Activated CD4-positive, alpha-beta memory T cell treated with anti-CD3 and anti-CD28 coated beads, Interleukin-2, amount 10 ng/mL, durations not matched to agents 7 days and 5 days (primary cell): Measurements from ENCODE around the gene LRRC25. TPM values are rescaled to one million over a fixed set of nuclear protein-coding genes. Genes with fewer than 3 reads are reported as not detected.

Source experiments
- CTCF ChIA-PET: fragments of 350-600 bp; sonication (Branson Sonifier 250); formaldehyde crosslinking; loops from one replicate; lab custom pipeline; 2021; ENCODE audit warnings: antibody characterized with exemption, inconsistent platforms; lab: Charles Lee
- POLR2A ChIA-PET: fragments of 350-600 bp; sonication (Branson Sonifier 250); formaldehyde crosslinking; loops from one replicate; lab custom pipeline; 2021; ENCODE audit warnings: antibody characterized with exemption; lab: Charles Lee
- DNase-seq: peaks from one replicate; pipeline ENCODE4 v3.0.0-alpha.2; 2020
- H3K27ac Mint-ChIP-seq: one replicate; pipeline ENCODE4 v1.8.0; 2021; ENCODE audit warnings: mild to moderate bottlenecking, mixed read lengths
- H3K27me3 Mint-ChIP-seq: one replicate; pipeline ENCODE4 v1.8.0; 2021; ENCODE audit warnings: mixed read lengths
- H3K36me3 Mint-ChIP-seq: one replicate; pipeline ENCODE4 v1.8.0; 2021; ENCODE audit warnings: low read depth, mixed read lengths
- H3K4me1 Mint-ChIP-seq: one replicate; pipeline ENCODE4 v1.8.0; 2021; ENCODE audit warnings: mixed read lengths
- H3K4me3 Mint-ChIP-seq: one replicate; pipeline ENCODE4 v1.8.0; 2021; ENCODE audit warnings: mild to moderate bottlenecking, mixed read lengths
- H3K9me3 Mint-ChIP-seq: one replicate; pipeline ENCODE4 v1.8.0; 2021; ENCODE audit warnings: mixed read lengths
- total RNA-seq, 2 experiments: library from RNA; stranded (reverse); gene quantifications; one replicate each; pipeline ENCODE4 v1.2.3, GENCODE V29; 2021

The LRRC25 gene
- total RNA-seq, 2 experiments from 2014 or later = not detected

DNA sequence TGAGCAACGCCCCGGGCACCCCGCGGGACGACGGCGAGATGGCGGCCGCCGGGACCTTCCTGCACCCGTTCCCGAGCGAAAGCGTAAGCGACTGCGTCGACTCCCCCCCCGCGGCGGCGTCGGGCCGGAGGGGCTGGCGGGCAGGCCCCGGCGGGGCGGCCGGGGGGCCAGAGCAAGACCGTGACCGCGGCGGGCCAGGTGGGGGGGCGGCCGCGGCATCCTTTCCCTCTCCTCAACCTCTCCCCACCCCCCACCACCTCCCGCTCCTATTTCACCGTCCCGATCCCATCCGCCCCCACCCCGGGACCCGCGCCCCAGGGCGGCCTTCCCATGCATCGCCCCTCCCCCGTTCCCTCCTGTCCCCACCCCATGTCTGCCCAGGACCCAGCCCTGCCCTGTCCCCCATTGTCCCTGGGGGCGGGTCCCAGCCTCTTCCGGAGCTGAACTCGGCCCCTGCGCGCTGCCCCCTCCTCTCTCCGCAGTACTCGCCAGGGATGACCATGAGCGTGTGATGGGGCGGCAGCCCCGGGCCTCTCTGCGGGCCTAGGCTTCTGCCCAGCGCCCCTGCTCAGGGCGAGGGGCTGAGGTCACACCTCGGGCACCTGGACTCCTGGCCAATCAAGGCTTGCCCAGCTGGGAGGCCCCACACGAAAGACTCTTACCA is 36.4 kb upstream of the LRRC25 start:
- no peak for DNase-seq
- ChIA-PET CTCF (interaction anchor here (0.5 to 1.0 kb wide), 2 partner anchors 129 to 1172 kb away, joined by 3 read pairs; no protein-coding TSS in a partner anchor), POLR2A (no interaction called here)
- Mint-ChIP-seq H3K27ac (no peak overlapping the region), H3K27me3 (no peaks in the 10 kb centered on the region), H3K36me3 (peaks cover 28% of the 10 kb centered on the region), H3K9me3 (no peaks in the 10 kb centered on the region), H3K4me3 (no peak overlapping the region), H3K4me1 (peaks cover 39% of the 10 kb centered on the region)

DNA sequence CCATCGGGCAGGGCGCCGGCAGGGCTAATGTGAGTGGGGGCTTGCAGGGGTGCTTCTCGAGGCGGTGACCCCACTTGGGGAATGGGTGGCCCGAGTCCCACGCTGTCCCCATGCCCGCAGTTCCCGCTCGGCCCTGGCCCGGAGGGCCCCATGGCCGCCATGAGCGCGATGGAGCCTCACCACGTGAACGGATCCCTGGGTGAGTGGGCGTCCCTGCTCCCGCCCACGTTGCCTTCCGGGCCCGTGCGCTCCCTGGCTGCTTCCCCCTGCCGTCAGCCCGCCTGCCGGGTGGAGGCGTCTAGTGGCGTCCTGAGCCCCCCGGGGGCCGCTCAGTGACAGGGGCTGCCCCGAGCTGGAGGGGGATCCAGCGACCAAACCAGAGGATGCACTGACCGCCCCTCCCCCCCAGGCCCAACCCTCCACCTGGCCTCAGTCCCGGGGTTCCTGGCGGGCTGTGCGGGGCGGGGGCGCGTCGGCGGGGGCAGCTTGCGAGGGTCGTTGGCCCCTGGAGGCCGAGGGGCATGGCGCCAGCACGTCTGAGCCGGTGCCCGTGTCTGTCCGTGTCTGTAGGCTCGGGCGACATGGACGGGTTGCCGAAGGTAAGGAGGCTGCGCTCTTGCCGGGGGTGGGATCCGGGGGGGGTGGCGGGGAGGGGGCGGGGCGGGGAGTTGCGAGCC is 35.7 kb upstream of the LRRC25 start:
- Mint-ChIP-seq H3K9me3 (no peaks in the 10 kb centered on the region), H3K4me1 (peaks cover 44% of the 10 kb centered on the region), H3K36me3 (peaks cover 28% of the 10 kb centered on the region), H3K4me3 (no peak overlapping the region), H3K27me3 (no peaks in the 10 kb centered on the region), H3K27ac (no peak overlapping the region)
- CTCF ChIA-PET = no interaction called here
- no peak for DNase-seq
- POLR2A ChIA-PET = interaction anchor here (1.5 to 3.2 kb wide), 2 partner anchors 10 to 14 kb away, joined by 5 to 17 read pairs; partner anchors contain the start of gene SSBP4

DNA sequence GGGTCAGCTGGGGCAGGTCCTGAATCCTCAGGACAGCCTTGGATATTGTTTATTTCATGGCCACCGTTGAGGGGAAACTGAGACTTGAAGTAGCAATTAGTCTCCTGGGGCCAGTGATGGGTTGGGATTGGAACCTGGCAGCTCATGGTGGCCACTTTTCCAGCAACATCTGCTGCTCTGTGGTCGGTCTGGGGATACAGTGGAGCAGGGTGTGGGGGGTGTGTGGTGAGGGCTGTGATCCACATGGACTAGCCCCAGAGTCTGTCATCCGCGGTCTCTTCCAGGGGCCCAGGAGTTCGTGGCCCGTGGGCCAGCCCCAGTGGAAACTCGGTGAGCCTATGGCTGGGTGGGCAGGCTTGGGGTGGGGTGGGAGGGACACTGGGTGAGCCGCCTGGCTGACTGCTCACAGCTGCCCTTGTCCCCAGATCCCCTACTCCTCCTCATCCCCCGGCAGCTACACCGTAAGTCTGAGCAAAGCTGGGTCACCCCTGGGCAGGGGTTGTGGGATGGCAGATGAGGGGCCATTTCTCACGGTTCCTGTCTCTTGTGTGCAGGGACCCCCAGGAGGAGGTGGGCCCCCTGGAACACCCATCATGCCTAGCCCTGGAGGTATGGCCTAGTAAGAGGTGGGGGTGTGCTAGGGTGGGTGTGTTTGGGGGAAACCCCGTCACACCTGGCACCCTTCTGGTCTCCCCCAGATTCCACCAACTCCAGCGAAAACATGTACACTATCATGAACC is 35.0 kb upstream of the LRRC25 start:
- Mint-ChIP-seq H3K27me3 (no peaks in the 10 kb centered on the region), H3K27ac (no peak overlapping the region), H3K9me3 (no peaks in the 10 kb centered on the region), H3K4me3 (no peak overlapping the region), H3K4me1 (peaks cover 41% of the 10 kb centered on the region), H3K36me3 (peaks cover 28% of the 10 kb centered on the region)
- ChIA-PET POLR2A (interaction anchor here (1.2 to 3.2 kb wide), 3 partner anchors 10 to 18 kb away, joined by 3 to 17 read pairs (median 5); partner anchors contain the start of gene SSBP4), CTCF (interaction anchor here (0.9 kb wide), 1 partner anchor 13 kb away, joined by 3 read pairs; the partner anchor contains the start of gene SSBP4)
- no peak for DNase-seq

DNA sequence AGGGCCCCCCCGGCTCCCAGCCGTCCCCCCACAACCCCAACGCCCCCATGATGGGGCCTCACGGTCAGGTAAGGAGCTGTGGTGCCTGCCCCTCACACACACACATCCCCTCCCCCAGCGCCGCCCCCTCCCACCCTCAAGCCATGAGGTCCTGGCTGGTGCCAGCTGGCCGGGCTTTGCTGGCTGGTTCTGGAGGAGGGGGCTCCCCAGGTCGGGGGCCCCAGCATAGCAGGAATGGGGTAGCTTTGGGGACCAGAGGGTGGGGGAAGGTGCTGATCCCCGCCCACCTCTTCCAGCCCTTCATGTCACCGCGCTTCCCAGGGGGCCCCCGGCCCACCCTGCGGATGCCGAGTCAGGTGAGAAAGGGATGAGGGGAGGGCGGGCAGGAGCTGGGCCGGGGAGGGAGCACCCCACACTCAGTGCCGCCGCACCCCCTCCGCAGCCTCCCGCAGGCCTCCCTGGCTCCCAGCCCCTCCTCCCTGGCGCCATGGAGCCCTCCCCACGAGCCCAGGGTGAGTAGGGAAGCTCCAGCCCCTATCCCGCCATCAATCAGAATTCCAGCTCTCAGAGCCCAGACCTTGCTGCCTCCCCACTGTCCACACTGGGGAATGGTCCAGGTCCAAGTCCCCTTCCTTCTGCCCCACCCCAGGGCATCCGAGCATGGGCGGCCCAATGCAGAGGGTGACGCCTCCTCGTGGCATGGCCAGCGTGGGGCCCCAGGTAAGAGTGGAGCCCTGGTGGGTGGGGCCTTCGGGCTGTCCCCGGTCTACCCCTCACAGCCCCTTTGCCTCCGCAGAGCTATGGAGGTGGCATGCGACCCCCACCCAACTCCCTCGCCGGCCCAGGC is 34.2 kb upstream of the LRRC25 start:
- Mint-ChIP-seq H3K4me1 (peaks cover 40% of the 10 kb centered on the region), H3K4me3 (no peak overlapping the region), H3K36me3 (peaks cover 28% of the 10 kb centered on the region), H3K27me3 (no peaks in the 10 kb centered on the region), H3K27ac (no peak overlapping the region), H3K9me3 (no peaks in the 10 kb centered on the region)
- POLR2A ChIA-PET = interaction anchor here (1.0 to 3.2 kb wide), 4 partner anchors 9 to 17 kb away, joined by 3 to 17 read pairs (median 4); partner anchors contain the start of gene SSBP4
- CTCF ChIA-PET = interaction anchor here (0.9 kb wide), 1 partner anchor 12 kb away, joined by 3 read pairs; the partner anchor contains the start of gene SSBP4
- no peak for DNase-seq

DNA sequence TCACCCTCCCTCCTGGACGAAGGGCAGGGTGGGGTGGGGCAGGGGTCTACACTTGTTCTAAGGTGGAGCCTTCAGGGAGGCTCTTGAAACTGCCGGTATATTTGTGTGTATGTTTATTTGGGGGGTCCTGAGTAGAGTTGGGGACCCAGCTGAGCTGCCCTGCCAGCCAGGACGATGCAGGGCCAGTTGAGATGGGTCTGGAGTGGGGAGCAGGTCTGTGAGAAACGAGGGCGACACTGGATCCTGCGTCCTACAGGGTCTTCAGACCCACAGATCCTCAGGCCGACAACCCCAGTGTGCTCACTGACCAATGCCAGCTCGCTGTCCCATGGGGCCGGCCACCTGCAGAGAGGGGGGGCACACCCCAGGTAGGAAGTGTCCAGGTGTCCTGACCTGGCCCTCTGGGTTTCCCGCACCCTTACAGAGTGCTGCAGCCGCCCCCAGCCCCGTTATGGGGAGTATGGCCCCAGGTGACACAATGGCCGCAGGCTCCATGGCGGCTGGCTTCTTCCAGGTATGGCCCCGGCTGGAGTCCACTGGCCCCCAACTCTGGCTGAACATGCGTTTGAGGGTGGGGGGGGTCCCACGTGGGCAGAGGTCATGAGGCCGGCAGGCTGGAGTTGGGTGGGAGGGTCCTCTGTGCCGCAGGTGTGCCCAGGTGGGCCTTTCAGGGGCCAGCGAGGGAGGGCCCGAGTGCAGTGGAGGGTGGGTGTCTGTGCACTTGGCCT is 33.2 kb upstream of the LRRC25 start:
- Mint-ChIP-seq H3K4me1 (peaks cover 37% of the 10 kb centered on the region), H3K36me3 (peaks cover 20% of the 10 kb centered on the region), H3K27me3 (no peaks in the 10 kb centered on the region), H3K9me3 (no peaks in the 10 kb centered on the region), H3K4me3 (no peak overlapping the region), H3K27ac (peak overlapping the region; percentile 69)
- ChIA-PET POLR2A (interaction anchor here (1.0 to 3.2 kb wide), 2 partner anchors 8 to 13 kb away, joined by 4 to 17 read pairs; no protein-coding TSS in a partner anchor), CTCF (no interaction called here)
- DNase-seq = no peak

DNA sequence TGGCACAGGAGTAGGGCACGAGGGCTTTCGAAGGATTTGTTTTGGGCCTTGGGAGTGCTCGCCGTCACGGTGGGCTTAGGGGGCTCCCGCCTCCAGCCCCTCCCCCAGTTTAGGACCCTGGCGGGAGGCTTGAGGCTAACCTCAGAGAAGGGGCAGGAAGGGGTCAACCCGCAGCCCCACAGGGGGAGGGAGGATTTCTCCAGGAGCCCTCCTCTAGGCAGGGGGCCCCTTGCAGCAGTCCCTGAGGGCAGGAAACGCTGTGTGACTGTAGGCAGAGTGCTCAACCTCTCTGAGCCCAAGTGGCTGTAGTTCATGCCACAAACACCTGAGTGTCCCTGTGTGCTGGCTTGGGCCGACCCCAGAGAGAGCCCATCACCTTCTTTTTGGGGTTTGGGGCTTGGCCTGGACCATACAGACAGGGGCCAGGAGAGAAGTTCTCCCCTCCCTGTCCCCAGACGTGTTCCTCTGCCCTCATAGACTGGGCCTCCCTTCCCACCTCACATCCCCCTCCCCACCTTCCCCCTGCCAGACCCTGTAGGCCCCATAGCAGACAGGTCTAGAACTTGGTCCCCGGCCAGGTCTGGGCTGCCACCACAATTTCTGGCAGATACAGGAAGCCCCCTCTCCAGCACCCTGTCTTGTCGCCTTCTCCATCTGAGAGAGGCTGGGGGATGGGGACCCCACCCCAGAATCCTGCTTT is 32.4 kb upstream of the LRRC25 start:
- Mint-ChIP-seq H3K4me3 (peak overlapping the region; percentile 56), H3K36me3 (peaks cover 15% of the 10 kb centered on the region), H3K4me1 (peaks cover 40% of the 10 kb centered on the region), H3K27me3 (no peaks in the 10 kb centered on the region), H3K9me3 (no peaks in the 10 kb centered on the region), H3K27ac (peak overlapping the region; percentile 82)
- ChIA-PET CTCF (interaction anchor here (1.8 kb wide), 1 partner anchor 41 kb away, joined by 4 read pairs; no protein-coding TSS in a partner anchor), POLR2A (interaction anchor here (1.5 to 3.2 kb wide), 5 partner anchors 7 to 150 kb away, joined by 3 to 29 read pairs (median 15); partner anchors contain the start of gene SSBP4)
- DNase-seq = peak; percentile 52

DNA sequence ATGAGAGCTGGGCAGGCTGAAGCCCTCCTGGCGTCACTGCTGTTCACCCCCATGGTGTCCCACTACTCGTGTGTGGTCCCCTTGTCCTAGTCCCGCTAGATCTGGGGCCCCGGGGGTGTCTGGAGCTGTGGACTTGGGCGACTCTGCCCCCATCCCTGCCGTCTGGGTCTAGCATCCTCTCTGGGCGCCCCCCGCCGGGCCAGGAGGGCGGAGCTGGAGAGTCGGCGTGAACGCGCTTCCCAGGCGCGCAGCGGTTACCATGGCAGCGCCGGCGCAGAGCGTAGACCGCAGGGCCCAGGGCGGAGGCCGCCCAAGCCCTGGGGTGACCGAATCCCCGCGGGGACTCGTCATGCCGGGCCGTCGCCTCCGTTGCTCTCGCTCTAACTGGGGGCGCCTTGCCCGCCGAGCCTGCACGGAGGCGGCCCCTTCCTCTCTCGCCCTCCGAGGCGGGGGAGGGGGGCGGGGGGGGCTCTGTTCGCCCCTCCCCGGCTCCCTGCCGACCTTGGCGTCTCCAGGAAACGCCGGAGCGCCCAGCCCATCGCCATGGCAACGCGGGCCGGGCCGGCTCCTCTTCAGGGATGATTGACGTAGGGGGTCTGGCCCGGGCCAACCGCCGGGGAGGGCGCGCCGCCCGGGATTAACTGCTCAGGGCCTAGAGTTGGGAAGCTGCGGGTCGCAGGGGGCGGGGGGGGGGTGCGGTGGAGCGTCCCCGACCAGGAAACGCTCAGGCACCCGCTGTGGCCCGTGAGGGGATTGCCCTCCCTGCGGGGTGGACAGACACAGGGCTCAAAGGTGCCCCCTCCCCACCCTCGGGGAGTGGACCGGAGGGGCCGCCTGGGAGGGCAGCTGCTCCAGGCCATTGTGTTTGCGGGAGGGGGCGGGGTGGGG is 31.6 kb upstream of the LRRC25 start:
- Mint-ChIP-seq H3K9me3 (no peaks in the 10 kb centered on the region), H3K36me3 (peaks cover 10% of the 10 kb centered on the region), H3K27me3 (no peaks in the 10 kb centered on the region), H3K27ac (peak overlapping the region; percentile 67), H3K4me1 (peaks cover 43% of the 10 kb centered on the region), H3K4me3 (peak overlapping the region; percentile 56)
- DNase-seq = peak; percentile 87
- CTCF ChIA-PET = interaction anchor here (0.6 to 1.8 kb wide), 2 partner anchors 40 to 500 kb away, joined by 3 to 4 read pairs; no protein-coding TSS in a partner anchor
- POLR2A ChIA-PET = interaction anchor here (0.6 to 2.8 kb wide), 6 partner anchors 9 to 155 kb away, joined by 3 to 29 read pairs (median 5); partner anchors contain the start of genes IQCN and SSBP4

DNA sequence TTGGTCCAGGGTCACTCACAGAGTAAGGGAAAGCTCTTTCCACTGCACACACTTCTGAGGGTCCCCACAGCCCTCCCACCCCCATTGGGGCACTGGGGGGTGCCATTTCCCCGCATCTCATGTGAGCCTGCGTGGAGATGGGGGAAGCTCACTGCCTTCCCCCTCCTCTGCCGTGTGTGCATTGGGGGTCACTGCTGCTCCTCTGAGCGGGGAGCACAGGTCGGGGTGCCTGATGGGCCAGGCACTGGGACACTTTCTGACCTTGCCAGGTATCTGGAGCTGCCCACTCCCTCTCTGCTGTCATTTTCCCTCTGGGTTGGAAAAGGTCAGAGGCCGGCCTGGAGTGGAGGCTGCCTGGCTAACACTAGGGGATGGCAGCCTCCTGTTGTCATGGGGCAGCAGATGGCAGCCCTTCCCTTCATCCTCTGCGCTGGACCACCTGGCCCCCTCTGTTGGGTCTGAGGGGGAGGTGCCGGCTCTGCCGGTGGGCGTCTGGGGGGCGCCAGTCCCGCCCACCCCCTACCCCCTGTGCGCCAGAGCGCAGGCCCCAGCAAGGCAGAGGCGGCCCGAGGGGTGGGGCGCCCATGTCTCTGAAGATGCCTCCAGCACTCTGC is 30.9 kb upstream of the LRRC25 start:
- Mint-ChIP-seq H3K36me3 (peaks cover 12% of the 10 kb centered on the region), H3K27ac (no peak overlapping the region), H3K4me1 (peaks cover 50% of the 10 kb centered on the region), H3K4me3 (no peak overlapping the region), H3K9me3 (no peaks in the 10 kb centered on the region), H3K27me3 (no peaks in the 10 kb centered on the region)
- POLR2A ChIA-PET = interaction anchor here (1.2 to 2.8 kb wide), 5 partner anchors 9 to 148 kb away, joined by 3 to 29 read pairs (median 6); partner anchors contain the start of gene SSBP4
- CTCF ChIA-PET = interaction anchor here (0.6 to 1.8 kb wide), 2 partner anchors 39 to 501 kb away, joined by 3 to 4 read pairs; no protein-coding TSS in a partner anchor
- DNase-seq = no peak

DNA sequence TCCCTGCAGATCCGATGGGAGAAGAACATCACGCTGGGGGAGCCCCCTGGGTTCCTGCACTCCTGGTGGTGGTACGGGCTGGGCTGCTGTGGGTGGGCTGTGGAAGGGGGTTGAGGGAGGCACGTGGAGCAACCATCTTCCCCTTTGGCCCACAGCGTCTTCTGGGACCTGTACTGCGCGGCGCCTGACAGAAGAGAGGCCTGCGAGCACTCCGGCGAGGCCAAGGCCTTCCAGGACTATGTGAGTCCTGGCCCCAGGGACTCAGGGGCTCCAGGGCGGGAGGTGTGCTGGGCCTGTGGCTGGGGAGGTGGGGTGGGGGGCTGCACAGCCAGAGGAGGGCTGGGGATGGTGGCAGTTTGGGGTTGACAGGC is 30.3 kb upstream of the LRRC25 start:
- no peaks in the 10 kb centered on the region for H3K27me3 Mint-ChIP-seq
- no peak overlapping the region for H3K27ac Mint-ChIP-seq
- H3K9me3 Mint-ChIP-seq = no peaks in the 10 kb centered on the region
- H3K4me1 Mint-ChIP-seq = peaks cover 55% of the 10 kb centered on the region
- POLR2A ChIA-PET = interaction anchor here (2.0 to 2.8 kb wide), 3 partner anchors 8 to 147 kb away, joined by 6 to 29 read pairs (median 15); partner anchors contain the start of gene SSBP4
- H3K4me3 Mint-ChIP-seq = no peak overlapping the region
- CTCF ChIA-PET = no interaction called here
- DNase-seq = no peak
- H3K36me3 Mint-ChIP-seq = peaks cover 18% of the 10 kb centered on the region
